M059J (cell line): Measurements from ENCODE around the gene SLX9. TPM values are rescaled to one million over a fixed set of nuclear protein-coding genes. Genes with fewer than 3 reads are reported as not detected.
"Not testable (repeated sequence)": the region's sequence is repeated elsewhere in the genome, so short reads cannot be mapped to it uniquely, and the experiment has no call there.

Source experiments
- DNase-seq: peaks from one replicate; pipeline ENCODE4 v3.0.0-alpha.2; 2012; ENCODE audit warnings: low read depth
- total RNA-seq: library from RNA; depleted of rRNA; stranded (reverse); fragments of >200 nt; shearing (Covaris generic); gene quantifications from 2 replicates; pipeline ENCODE4 v1.2.3, GENCODE V29; 2014; rRNA removed

SLX9 gene
- total RNA-seq, 1 experiment from 2014 or later = 23.4 TPM

DNA sequence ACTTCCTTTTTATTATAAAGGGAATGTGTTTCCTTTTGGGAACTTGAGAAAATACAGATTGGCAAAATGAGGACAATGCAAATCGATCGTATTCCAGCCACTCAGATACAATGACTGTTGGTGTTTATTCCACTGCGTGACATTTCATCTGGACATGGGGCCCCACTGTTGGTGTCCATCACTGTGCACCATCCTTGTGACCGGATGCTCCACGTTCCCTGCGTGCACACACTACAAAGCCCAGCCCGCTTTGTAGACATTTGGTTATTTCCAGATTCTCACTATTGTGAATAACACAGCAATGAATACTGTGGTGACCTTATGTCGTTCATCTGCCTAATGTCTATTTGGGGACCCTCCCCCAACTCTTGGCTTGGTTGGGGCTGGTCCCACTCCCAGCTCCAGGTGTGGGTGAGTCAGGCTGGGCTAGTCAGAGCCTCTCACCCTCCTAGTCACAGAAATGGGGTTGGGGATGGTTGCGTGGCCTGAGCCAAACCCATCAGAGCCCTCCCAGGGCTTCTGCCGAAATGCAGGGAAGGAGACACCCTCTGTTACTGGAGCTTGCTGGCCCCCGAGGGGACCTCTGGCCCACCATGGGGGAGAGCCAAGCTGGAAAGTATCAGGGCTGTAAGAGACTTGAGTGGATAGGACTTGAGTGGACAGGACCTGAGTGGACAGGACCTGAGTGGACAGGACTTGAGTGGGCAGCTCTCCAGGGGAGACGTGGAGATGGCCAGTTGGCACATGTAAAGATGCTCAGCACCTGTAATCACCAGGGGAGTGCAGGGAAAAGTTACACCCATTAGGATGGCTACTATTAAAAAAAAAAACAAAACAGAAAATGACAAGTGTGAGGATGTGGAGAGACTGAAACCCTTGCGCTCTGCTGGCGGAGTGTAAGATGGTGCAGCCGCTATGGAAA lies 77.5 kb downstream of the SLX9 start:
- DNase-seq = no peak

DNA sequence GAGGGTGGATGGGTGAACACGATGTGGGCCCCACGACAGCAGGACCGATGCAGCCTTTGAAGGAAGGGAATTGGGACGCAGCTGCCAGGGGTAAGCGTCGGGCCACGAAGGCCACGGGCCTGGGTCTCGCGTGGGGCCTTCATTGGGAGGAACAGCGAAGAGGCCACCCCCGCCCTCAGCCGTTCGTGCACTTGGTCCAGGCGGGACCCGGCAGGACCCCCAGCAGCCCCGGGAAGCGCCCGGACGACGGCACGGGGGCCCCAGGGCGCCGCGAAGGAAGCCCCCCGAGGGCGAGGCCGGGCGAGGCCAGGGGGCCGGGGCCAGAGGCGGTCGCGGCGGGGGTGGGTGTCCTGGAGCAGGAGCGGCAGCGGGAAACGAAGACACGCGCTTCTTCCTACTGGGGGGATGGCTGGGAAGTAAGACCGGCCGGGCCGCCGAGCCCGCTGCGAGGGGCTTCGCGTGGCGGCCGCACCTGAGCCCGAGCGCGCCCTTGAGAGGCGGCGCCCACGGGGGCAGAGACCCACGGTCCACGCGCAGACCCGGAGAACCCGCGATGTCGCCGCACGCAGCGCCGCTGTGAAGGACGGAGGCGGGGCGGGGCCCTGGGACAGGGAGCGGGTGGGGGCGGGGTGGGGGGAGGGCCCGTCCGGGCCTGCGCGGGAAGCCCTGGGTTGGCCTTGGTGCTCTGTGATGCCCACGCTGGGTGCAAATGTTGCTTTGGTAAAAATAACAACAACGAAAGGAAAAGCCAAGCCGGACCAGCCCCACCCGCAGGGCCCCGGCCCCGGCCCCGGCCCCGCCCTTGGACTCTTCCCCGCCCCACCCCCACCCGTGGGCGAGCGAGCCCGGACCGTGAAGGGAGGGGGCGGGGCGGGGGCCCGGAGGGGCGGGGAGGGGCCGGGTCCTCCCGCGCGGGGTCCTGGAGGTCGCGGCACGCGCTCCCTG lies 78.6 kb downstream of the SLX9 start:
- DNase-seq = no peak

DNA sequence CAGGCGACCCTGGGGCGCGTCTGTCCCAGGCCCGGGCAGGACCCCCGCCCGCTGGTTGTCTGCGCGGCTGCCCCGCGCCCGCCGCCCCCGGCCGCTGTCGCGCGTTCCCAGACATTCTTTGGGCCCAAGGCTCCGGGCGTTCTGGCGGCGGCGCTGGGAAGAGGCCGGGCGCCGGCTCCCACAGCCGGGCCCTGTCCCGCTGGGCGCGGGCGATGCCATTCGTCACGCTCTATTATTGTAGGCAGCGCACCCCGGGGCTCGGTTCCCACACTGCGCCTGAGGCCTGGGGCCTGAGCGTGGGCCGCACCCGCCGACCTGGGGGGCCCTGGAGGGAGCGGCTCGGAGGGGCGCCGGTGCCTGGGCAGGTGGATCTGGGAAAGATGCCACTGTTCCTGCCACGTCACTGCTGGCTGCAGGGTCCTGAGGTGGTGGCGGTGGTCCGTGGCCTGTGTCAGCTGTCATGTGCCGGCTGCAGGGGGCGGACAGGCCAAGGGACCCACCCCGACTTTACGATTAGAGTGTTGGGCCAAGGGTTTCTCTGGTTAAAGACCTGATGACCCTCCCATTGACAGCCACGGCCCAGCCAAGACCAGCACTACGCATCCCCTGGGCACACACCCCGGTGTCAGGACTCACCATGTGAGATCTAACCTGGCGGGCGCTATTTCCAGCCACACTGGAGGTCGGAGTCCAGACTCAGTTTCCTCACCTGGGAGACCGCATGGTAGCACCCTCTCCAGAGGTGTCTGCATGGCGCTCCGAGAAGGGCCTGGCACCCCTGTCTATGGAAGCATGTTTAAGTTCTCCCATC lies 79.5 kb downstream of the SLX9 start:
- DNase-seq = peak; percentile 54

- no peak for DNase-seq
Measured at GRCh38 chr21:45019887-45020537, 80.2 kb downstream of the SLX9 start.

DNA sequence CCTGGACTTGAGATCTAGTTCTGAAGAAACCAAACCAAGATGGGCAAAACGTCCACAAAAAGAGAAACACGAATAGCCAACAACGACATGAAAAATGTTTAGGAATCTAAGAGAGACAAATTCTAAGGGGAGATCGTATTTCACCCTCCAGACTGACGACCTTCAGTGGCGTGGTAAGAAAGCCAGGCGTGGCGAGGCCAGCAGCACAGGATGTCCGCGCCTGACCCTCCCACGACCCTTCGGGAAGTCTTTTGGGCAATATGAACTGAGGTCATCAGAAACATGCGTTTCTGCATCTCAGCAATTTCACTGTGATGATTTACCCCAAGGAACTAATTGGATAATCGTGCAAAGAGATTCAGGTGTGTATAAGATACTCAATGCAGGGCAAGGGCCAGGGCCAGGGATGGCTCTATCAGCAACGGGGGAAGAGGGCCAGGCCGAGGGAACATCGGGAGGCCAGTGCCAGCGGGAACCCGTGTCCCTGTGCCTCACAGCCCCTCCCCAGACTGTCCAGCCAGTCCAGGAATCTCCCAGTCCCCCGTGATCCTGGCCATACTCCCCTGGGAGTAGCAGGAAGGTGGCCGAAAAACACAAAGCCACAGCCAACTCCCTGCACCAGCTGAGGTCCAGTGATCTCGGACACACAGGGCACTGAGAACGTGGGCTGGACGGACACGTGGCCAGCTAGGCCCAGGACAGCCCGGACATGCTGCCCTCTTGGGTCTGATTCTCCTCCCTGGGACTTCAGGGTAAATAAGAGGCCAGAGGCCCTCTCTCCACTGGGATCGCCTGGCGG lies 81.0 kb downstream of the SLX9 start:
- no peak for DNase-seq

DNA sequence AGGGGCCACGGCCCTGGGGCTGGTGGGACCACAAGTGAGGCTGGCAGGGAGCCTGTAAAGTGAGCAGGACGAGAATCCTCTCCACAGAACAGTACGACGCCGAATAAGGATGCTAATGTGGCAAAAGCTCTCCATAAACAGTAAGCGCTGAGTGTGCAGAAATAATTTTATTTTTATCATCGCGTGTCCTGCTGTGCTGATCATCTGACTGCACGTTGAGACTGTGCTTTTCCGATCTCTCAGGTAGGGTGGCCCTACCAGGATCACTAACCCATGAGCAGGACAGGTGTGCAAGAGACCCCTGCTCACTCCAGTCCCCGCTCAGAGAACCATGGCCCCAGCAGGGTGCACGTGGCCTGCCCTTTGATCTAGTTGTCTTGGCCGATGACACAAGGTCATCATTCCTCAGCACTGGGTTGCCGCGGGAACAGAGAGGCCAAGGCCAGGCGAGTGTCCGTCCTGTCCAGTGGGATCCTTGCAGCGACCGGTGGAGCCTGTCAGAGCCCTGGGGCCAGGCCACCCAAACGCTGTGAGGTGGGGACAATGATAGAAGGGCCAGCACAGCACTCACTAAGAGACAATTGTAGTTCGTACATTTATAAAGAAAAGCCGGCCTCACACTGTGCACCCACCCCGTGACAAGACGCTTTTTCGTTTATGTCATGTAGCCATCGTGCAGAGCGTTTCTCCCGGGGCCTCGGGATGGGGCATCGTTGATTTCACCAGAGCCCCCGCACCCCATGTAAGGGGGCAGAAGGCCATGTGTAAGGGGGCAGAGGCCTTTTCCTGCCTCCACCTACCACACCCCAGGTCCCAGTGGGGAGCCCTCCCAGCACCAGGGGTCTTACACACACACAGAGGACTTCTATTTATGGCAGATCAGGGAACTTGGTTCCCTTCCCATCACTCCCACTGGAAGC lies 81.9 kb downstream of the SLX9 start:
- DNase-seq = no peak

DNA sequence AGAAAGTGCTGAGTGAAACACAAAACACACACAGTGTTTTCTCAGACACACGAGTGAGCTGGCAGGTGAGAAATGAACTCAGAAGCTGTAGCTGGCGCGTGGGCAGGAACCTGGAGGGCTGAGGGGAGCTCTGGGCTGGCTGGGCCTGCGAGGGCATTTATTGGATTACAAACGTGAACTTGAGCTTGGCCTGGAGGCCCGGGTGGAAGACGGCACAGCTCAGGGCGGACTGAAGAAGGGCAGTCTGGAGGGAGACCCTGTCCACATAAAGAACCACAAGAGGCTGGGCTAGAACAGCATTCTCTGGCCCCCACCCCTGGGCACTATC lies 82.5 kb downstream of the SLX9 start:
- DNase-seq = no peak

DNA sequence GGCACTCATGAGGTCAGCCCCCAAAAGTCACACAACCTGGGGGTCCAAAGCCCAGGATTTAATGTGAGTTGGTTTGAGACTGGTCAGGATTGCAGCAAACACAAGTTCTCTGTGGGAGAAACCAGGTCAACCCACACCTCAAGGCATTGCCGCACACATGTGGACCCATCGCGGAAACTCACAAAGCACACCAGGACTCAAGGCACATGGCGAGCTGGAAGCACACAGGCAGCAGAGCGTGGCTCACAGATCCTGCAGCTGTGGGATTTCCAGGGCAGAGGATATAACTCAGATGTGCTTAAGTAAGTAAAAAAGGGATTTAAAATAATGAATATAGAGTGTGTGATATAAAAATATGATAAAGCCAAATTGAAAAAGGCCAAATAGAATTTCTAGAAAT lies 82.9 kb downstream of the SLX9 start:
- DNase-seq = no peak

DNA sequence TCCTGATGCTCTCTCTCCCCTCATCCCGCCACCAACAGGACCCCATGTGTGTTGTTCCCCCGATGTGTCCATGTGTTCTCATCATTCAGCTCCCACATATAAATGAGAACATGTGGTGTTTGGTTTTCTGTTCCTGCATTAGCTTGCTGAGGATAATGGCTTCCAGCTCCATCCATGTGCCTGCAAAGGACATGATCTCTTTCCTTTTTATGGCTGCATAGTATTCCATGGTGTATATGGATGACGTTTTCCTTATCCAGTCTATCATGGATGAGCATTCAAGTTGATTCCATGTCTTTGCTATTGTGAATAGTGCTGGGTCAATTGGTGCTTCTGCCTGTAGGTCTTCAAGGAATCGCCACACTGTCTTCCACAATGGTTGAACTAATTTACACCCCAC lies 84.7 kb downstream of the SLX9 start:
- DNase-seq = not testable (repeated sequence)

- DNase-seq = no peak
Measured at GRCh38 chr21:45026066-45026745, 86.4 kb downstream of the SLX9 start.

Other genes starting within 250 kb of the SLX9 start
- not detected in 2 replicates for gene KRTAP10-12, start 242.9 kb upstream of the SLX9 start, total RNA-seq
- gene TSPEAR, start 228.5 kb upstream of the SLX9 start, total RNA-seq = not detected in 2 replicates
- gene UBE2G2, start 138.2 kb upstream of the SLX9 start, total RNA-seq = 74.0 and 90.6 TPM in 2 replicates
- gene SUMO3, start 122.0 kb upstream of the SLX9 start, total RNA-seq = 198 and 200 TPM in 2 replicates
- 470 and 558 TPM in 2 replicates for gene PTTG1IP, start 66.3 kb upstream of the SLX9 start, total RNA-seq
- 0.10 TPM in 1 of 2 replicates, not detected in the other for gene ITGB2, start 19.1 kb upstream of the SLX9 start, total RNA-seq
- gene ADARB1, start 134.6 kb downstream of the SLX9 start, total RNA-seq = 5.0 and 5.9 TPM in 2 replicates